ENCODE results near the gene TBL1Y. TPM values are rescaled to one million over a fixed set of nuclear protein-coding genes. Genes with fewer than 3 reads are reported as not detected.

The TBL1Y gene
- total and polyA plus RNA-seq, 10 of the 15 experiments (the other 5 are each of a cell fraction or from before 2014, with no cell fraction given), result not detected

- in situ Hi-C loops (cut with MboI) (no loop called here), intact Hi-C loops (cut with micrococcal nuclease; ENCODE audit: unreplicated experiment) (no loop called here)
- FAIRE-seq, result no peak
- no CpG with 5 or more reads among the region's 6 CpGs for WGBS (ENCODE audit: insufficient coverage, insufficient replicate concordance, low lambda C conversion rate, missing lambda C conversion rate)
- BruUV-seq (replicated peaks), result no TSS peak
- Histone ChIP-seq H3K79me2 (ENCODE audit: control insufficient read depth, insufficient read depth, low read length) (no peaks in the 10 kb centered on the region), H3K27ac (ENCODE audit: control insufficient read depth, insufficient read depth) (no peak overlapping the region), H3K9ac (ENCODE audit: control insufficient read depth, insufficient read depth, low read length) (no peak overlapping the region), H3K4me3 (no peak overlapping the region), H4K20me1 (ENCODE audit: control insufficient read depth, insufficient read depth) (no peaks in the 10 kb centered on the region), H3K4me2 (ENCODE audit: control insufficient read depth, insufficient read depth) (no peak overlapping the region), H3K27me3 (replicated peaks in 1 of 2; ENCODE audit: control insufficient read depth in 2 of 2, insufficient read depth in 2 of 2, low read length in 1 of 2) (no peaks in the 10 kb centered on the region), H3K36me3 (ENCODE audit: control insufficient read depth in 2 of 2, insufficient read depth in 2 of 2, low read length in 1 of 2) (no peaks in the 10 kb centered on the region), H3K9me3 (replicated peaks; ENCODE audit: control insufficient read depth, insufficient read depth, low read length) (no peaks in the 10 kb centered on the region), H3K4me1 (ENCODE audit: control insufficient read depth, insufficient read depth, low read length) (no peaks in the 10 kb centered on the region), H2AFZ (ENCODE audit: control insufficient read depth, low read depth, low read length) (no peak overlapping the region)
- no peak for ATAC-seq
- CTCF ChIA-PET, result no interaction called here
- DNase-seq (ENCODE audit: low read depth, low spot score), result no peak
- TF ChIP-seq, protein P1, sequence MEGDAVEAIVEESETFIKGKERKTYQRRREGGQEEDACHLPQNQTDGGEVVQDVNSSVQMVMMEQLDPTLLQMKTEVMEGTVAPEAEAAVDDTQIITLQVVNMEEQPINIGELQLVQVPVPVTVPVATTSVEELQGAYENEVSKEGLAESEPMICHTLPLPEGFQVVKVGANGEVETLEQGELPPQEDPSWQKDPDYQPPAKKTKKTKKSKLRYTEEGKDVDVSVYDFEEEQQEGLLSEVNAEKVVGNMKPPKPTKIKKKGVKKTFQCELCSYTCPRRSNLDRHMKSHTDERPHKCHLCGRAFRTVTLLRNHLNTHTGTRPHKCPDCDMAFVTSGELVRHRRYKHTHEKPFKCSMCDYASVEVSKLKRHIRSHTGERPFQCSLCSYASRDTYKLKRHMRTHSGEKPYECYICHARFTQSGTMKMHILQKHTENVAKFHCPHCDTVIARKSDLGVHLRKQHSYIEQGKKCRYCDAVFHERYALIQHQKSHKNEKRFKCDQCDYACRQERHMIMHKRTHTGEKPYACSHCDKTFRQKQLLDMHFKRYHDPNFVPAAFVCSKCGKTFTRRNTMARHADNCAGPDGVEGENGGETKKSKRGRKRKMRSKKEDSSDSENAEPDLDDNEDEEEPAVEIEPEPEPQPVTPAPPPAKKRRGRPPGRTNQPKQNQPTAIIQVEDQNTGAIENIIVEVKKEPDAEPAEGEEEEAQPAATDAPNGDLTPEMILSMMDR (IDR thresholded peaks at IDR 0.05 in 2 of 3, conservative IDR thresholded peaks at IDR 0.05 in 1 of 3; ENCODE audit: control insufficient read depth in 2 of 3, extremely low read depth in 1 of 3, insufficient read depth in 1 of 3, low read depth in 3 of 3, low read length in 3 of 3), result no peak
- TF ChIP-seq TCF12 (IDR thresholded peaks at IDR 0.05; ENCODE audit: low read depth, low read length), result no peak
- TF ChIP-seq SIN3A (IDR thresholded peaks at IDR 0.05; ENCODE audit: low read depth, low read length), result no peak
- TF ChIP-seq CREM (IDR thresholded peaks at IDR 0.05; ENCODE audit: low read depth), result no peak
- no peak for TF ChIP-seq BMI1 (IDR thresholded peaks at IDR 0.05; ENCODE audit: borderline replicate concordance)
- TF ChIP-seq NFXL1 (IDR thresholded peaks at IDR 0.05; ENCODE audit: borderline replicate concordance), result no peak
- TF ChIP-seq NFYA (IDR thresholded peaks at IDR 0.05; ENCODE audit: borderline replicate concordance, low read depth, low read length), result no peak
- no peak for TF ChIP-seq ATF2 (IDR thresholded peaks at IDR 0.05; ENCODE audit: low read length)
- TF ChIP-seq POLR2AphosphoS2 (IDR thresholded peaks at IDR 0.05; ENCODE audit: low read depth, low read length), result no peak
- no peak for TF ChIP-seq TBL1XR1 (IDR thresholded peaks at IDR 0.05; ENCODE audit: low read depth, low read length)
- no peak for TF ChIP-seq POLR2AphosphoS5 (IDR thresholded peaks at IDR 0.05; ENCODE audit: low read length)
- POLR2A ChIA-PET, result no interaction called here
- SMC1A ChIA-PET (ENCODE audit: uncharacterized antibody, unreplicated experiment), result no interaction called here
- RAD21 ChIA-PET (ENCODE audit: unreplicated experiment), result no interaction called here
Measured at GRCh38 chrY:7017244-7018080, 107.0 kb downstream of the TBL1Y start.

Measured in GM12878 (cell line).